GM18870 (cell line): Measurements from ENCODE around the gene MRPL46.
"Not testable (repeated sequence)": the region's sequence is repeated elsewhere in the genome, so short reads cannot be mapped to it uniquely, and the experiment has no call there.

ENCODE experiments used
- ATAC-seq: cut with Tn5 transposase; IDR thresholded peaks from one replicate; pipeline ENCODE4 v1.9.1; 2021; ENCODE audit warnings: moderate library complexity; ENCODE audit not compliant: unreplicated experiment

Gene MRPL46

DNA sequence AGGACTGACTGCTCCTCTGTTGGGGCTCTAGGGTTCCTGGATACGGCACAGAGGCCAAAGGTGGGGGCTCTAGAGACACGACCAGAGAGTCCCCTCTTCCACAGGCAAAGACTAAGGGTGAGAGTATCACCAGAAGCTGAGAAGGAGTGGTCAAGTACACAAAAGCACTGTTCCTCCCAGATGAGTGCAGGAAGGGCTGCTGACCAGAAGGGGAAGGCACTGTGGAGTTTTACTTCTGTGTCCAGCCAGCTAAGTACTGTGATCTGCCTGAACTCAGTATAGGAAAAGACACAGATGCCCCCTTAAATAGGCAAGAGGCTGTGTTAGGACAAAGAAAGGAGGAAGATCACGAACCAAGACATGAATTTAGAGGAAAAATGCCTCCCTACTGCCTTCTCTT lies 12.0 kb upstream of the MRPL46 start:
- ATAC-seq: no peak

GRCh38 chr15:88477904-88478303 lies 10.7 kb upstream of the MRPL46 start:
- no peak for ATAC-seq

- no peak for ATAC-seq
Observed at GRCh38 chr15:88477126-88477525, 9.9 kb upstream of the MRPL46 start.

DNA sequence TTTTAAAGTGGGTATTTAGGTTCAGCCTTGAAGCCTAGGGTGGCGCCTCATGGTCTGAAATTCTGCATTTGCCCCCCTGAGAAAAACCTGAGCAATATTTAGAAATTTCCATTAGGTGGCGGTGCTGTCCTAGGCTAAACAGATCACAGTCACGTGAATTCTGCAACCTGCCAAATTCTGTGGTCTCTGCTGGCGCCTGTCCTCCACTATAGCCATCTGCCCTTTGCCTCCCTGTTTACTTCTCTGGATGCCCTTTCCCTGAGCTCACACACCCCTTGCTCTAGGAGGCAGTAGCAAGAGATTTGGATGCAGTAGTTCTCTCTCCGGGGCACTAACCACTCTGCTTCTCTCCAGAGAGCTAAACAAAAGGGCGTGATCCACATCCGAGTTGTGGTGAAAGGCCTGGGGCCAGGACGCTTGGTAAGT lies 9.5 kb upstream of the MRPL46 start:
- peak; percentile 64 for ATAC-seq

DNA sequence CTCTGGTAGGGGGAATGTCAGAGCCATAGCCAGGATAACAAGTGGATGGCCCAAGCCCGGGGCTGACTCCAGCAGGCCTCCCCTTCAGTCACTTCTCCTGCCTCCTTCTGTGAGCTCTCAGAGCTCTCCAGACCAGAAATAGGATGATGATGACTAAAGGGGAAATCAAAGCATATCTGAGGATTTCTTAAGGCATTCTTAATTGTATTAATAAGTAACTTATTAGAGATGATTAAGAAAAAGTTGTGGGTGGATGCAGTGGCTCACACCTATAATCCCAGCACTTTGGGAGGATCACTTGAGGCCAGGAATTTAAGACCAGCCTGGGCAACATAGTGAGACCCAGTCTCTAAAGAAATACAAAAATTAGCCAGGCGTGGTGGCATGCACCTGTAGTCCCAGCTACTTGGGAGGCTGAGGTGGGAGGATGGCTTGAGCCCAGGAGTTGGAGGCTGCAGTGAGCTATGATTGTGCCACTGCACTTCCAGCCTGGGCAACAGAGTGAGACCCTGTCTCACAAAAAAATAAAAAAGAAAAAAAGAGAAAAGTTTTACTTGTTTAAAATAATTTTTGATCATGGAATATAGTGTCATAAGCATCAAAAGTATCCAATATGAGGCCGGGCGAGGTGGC lies 6.6 kb upstream of the MRPL46 start:
- not testable (repeated sequence) for ATAC-seq

GRCh38 chr15:88472225-88472624 lies 5.0 kb upstream of the MRPL46 start:
- no peak for ATAC-seq

DNA sequence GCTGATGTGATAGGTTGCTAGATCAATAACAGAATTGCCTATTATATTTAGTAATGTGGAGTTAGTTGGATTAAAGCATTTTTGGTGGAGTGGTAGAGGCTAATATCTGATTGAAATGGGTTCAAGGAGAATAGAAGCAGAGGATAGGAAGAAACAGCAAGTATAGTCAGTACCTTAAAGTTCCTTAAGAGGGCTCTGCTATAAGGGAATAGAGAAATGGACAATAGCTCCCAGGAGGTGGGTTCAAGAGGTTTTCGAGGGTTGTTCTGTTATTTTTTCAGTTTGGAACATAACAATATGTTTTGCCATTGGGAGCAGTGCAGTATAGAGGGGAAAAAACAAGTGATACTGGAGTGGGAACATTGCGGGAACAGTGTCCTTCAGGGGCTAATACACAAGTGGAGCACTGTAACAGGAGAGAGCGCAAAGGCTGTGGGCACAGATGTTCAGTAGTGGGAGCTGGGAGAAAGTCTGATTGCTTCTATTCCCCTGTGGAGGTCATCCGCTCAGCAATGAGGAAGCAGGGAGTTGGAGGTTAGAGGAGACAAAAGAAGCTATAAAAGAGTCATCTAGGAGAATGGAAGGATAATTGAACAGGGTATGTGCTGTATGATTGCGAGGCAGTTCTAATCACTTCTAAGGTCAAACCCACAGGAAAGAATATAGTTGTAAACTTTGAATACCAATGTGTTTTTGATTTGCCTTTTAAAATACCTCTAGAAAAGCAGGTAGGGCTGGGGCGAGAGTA lies 3.6 kb upstream of the MRPL46 start:
- ATAC-seq: no peak

DNA sequence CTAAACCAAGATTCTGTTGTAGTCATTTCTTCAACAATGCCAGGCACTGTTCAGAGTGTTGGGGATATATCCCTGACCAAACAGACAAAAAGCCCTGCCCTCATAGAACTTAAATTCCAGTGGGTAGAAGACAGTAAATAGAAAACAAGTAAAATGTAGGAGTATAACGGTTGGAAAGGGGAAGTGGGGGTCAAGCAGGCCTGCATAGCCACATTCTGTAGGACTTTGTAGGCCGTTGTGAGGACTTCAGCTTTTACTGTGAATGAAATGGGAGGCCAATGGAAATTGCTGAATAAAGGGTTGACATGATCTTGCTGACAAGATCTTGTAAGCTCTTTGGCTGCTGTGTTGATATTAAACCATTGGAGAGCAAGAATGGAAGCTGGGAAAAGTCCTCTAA lies 2.1 kb upstream of the MRPL46 start:
- no peak for ATAC-seq

DNA sequence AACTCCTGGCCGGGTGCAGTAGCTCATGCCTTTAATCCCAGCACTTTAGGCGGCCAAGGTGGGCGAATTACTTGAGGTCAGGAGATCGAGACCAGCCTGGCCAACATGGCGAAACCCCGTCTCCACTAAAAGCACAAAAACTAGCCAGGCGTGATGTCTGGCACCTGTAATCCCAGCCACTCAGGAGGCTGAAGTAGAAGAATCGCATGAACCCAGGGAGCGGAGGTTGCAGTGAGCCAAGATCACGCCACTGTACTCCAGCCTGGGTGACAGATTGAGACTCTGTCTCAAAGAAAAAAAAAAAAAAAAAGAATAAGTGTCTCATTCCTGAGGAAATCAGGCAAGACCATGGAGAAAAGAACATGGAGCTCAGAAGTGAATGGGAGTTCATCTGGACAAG lies 1.5 kb upstream of the MRPL46 start:
- ATAC-seq: not testable (repeated sequence)

- no peak for ATAC-seq
Observed at GRCh38 chr15:88467935-88468528, 844 bp upstream of the MRPL46 start.

DNA sequence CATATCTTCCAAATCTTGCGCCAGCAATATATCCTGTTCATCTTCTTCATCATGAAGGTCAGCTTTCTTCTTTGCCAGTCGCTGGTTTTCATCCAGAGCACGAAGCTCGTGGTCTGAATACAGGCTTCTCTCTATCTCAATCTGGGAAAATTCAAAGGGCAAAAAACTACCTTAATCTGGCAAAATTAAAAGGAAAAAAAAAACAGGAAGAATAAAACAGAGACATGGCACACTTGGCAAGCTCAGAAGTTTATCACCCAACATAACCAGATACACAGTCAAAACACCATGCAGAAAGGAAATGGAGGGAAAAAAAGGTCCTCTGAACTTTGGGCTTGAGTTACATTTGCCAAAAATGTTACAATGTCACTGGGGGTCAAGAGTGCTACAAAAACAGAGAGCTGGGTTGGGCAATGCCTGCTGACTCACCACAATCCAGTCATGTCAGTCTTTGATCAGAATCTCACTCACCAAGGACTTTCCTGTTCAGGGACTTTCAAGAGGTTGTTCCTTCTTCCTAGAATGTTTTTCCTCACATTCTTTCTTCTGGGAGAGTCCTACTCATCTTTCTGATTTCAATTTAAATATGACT lies 1.5 kb downstream of the MRPL46 start:
- ATAC-seq: no peak

- no peak for ATAC-seq
Observed at GRCh38 chr15:88463870-88464532, 3.2 kb downstream of the MRPL46 start.

- no peak for ATAC-seq
Observed at GRCh38 chr15:88456733-88457132, 10.5 kb downstream of the MRPL46 start.

DNA sequence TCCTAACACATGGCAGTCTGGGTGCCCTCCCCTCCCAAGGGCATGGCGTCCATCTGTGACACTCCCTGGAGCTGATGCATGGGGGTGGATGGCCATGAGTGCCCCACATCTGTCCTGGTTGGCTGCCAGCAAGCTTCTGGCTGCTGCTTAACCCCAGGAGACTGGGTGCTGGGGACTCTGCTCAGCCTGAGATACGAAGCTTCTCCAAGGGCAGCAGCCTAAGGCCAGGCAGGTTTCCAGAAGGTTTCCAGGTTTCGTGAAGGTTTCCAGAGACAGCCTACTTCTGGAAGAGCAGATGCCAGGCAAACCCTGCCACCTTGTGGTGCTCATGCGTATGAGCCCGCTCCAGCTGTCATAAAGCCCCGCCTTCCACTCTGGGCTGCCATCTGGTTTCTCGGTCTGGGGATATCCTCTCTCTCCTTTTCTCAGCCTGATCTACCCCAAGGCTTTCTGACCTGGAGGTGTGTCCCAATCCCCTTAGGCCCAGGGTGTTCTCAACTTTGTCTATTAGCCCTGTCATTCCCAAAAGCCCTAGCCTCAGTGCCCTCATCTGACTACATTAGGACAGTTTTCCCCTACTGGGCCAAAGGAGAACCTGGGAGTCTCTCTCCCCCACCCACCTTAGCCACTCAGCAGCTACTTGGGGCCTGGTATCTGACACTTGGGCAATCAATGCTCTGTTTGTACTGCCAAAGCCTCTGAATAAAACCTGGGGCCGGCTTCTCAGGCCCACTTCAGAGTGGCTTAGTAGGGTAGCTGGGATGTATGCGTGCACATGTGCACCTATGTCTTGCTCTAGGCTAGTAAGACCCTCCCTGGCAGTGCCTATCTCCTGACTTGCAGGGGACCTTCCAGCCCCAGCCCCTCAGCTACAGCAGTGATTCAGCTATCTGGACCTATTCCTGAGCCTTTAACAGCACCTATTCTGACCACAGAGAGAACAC lies 12.0 kb downstream of the MRPL46 start:
- ATAC-seq: peak; percentile 71

- no peak for ATAC-seq
Observed at GRCh38 chr15:88454236-88454635, 13.0 kb downstream of the MRPL46 start.

- no peak for ATAC-seq
Observed at GRCh38 chr15:88453651-88454050, 13.5 kb downstream of the MRPL46 start.

DNA sequence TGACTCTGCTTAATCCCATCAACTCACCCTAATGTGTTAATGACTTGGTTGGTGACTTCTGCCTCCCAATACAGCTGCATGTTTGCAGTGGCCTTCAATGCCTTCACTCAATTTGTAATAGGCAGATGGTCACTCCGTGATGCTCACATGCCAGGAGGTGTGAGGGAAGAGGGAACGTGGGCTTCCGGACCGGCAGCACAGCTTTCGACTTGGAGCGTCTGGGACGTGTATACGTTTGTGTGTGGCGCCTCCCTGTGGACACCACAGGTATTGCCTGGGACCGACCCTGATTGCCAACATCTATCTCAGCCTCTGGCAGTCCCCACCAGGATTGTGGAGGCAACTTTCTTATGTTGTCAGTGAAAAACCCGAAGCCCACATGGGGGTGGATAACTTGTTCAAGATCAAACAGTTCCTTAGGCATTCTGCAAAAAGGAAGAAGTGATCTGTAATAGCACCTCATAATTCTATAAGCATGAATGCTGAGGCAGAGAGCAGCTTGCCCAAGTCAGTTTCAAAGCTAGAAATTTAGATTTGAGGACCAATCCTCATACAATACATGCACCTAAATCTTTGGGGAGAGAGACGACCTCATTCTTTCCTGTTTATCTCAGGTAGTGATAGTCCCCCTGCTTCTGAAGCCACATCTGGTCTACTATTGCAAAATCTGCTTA lies 16.9 kb downstream of the MRPL46 start:
- peak; percentile 63 for ATAC-seq

DNA sequence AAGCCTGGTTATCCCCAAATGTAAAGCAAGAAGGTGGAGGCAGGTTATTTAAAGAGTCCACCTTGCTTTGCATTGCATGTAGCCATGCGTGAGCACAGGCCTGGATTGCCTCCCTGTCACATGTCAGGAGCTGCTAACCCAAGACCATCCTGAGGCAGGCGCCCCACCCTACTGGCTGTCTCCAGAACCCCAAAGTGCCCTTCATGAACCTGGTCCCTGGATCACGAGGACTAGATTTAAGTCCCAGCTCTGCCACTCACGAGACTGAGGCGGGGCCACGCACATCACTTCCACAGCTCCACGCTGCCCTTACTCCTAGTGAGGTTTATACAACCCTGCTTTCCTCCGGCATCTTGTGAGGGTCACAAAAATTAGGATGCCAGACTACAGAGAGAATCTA lies 17.6 kb downstream of the MRPL46 start:
- ATAC-seq: no peak

- ATAC-seq: no peak
Observed at GRCh38 chr15:88448991-88449461, 18.2 kb downstream of the MRPL46 start.

- no peak for ATAC-seq
Observed at GRCh38 chr15:88447741-88448140, 19.4 kb downstream of the MRPL46 start.
